ENCODE data around the gene PAPPA. TPM values are rescaled to one million over a fixed set of nuclear protein-coding genes. Genes with fewer than 3 reads are reported as not detected.

The PAPPA gene
- polyA plus RNA-seq, 1 of the 3 experiments (the other 2 are of a cell fraction), result 44.5 TPM

DNA sequence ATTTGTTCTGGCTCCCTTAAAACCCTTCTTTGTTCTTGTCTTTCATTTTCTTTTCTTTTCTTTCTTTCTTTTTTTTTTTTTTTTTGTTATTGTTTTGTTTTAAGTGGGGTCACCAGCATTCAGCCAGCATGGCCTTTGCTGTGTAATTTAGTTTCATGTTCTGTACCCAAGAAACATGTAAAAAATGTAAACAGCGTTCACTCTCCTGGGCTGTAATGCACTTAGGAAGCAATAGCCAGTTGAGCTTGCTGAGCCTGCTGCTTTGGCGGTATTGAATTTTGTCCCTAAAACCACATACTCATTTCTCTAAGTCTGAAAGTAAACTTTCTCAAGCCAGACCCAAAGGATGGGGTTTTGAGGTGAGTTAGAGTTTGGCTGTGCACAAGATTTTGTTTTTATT is 158.6 kb downstream of the PAPPA start (continued):
- TF ChIP-seq TEAD4 (IDR thresholded peaks at IDR 0.05; ENCODE audit: borderline replicate concordance, insufficient read depth) (no peak), ELF1 (IDR thresholded peaks at IDR 0.05) (no peak), GATA2 (CRISPR knock-in tag; IDR thresholded peaks at IDR 0.05) (no peak)

DNA sequence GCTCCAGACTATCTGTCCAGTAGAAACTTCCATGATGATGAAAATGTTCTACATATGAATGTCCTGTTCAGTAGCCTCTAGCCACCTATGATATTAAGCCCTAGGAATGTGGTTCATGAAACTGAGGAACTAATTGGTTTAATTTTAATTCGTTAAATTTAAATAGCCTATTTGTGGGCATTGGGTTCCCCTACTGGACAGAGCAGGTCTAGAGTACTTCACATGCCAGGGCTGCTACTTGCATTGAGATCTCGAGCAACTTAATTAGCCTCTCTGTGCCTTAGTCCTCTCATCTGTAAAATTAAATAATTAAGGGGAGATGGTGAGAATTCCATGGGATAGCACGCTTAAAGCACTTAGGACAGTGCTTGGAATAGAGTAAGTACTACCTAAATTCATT is 160.0 kb downstream of the PAPPA start:
- TF ChIP-seq MXI1 (IDR thresholded peaks at IDR 0.05; ENCODE audit: low read depth, low read length), result no peak
- TF ChIP-seq, protein P1, sequence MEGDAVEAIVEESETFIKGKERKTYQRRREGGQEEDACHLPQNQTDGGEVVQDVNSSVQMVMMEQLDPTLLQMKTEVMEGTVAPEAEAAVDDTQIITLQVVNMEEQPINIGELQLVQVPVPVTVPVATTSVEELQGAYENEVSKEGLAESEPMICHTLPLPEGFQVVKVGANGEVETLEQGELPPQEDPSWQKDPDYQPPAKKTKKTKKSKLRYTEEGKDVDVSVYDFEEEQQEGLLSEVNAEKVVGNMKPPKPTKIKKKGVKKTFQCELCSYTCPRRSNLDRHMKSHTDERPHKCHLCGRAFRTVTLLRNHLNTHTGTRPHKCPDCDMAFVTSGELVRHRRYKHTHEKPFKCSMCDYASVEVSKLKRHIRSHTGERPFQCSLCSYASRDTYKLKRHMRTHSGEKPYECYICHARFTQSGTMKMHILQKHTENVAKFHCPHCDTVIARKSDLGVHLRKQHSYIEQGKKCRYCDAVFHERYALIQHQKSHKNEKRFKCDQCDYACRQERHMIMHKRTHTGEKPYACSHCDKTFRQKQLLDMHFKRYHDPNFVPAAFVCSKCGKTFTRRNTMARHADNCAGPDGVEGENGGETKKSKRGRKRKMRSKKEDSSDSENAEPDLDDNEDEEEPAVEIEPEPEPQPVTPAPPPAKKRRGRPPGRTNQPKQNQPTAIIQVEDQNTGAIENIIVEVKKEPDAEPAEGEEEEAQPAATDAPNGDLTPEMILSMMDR (IDR thresholded peaks at IDR 0.05), result peak; percentile 41
- POLR2A ChIA-PET, result no interaction called here
- H3K79me2 ChIP-seq (ENCODE audit: insufficient read depth), result peaks cover 46% of the 10 kb centered on the region; the same call in 1 of the 2 replicates
- H2AFZ ChIP-seq (ENCODE audit: low read depth), result no peak overlapping the region
- no peaks in the 10 kb centered on the region for H3K9me2 ChIP-seq
- no peak overlapping the region for H3K9ac ChIP-seq
- CTCF ChIA-PET, result no interaction called here
- peaks cover 35 to 84% of the 10 kb centered on the region in 2 experiments for H3K36me3 ChIP-seq (replicated peaks in 1 of 2; ENCODE audit: control insufficient read depth in 1 of 2, insufficient read depth in 2 of 2, low read length in 1 of 2)
- no peak overlapping the region for H3K4me3 ChIP-seq (ENCODE audit: low read depth in 2 of 2, low read length in 1 of 2)
- no peaks in the 10 kb centered on the region for H3K9me3 ChIP-seq
- H3K4me1 ChIP-seq (ENCODE audit: control insufficient read depth in 1 of 2, insufficient read depth in 2 of 2, low read depth in 1 of 2, low read length in 1 of 2), result peaks cover 0 to under 1% of the 10 kb centered on the region in 2 experiments; a peak in 1 of 4 replicates
- peaks cover 7% of the 10 kb centered on the region for H4K20me1 ChIP-seq (ENCODE audit: insufficient read depth)
- no peak overlapping the region for H3K4me2 ChIP-seq
- H3K27ac ChIP-seq (ENCODE audit: low read depth in 2 of 2, low read length in 1 of 2), result no peak overlapping the region
- H3K27me3 ChIP-seq (ENCODE audit: insufficient read depth), result no peaks in the 10 kb centered on the region
- 91% methylated on average over 3 of the region's 3 CpGs for WGBS (ENCODE audit: low lambda C conversion rate)
- no peak for DNase-seq
- peaks cover 20% of the 10 kb centered on the region for H3F3A ChIP-seq (replicated peaks; ENCODE audit: insufficient read depth)

DNA sequence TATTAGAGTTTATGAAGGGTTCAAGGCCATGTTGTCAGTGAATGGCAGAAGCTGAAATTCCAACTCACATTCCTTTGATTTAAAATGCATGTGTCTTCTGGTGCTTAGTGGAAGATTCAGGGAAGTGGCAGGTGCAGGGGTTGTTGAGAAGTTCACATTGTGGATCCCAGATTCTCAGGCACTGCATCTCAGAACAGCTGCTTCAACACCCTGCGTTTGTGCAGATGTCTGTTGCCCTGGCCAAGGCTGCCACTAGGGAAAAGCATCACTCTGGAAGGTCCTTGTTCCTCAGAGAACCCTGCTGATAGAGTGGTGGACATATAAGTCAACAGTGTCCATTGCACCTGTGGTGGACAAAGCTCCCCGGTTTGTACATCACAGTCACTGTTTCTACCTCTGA is 162.7 kb downstream of the PAPPA start:
- no peak overlapping the region for H3K4me3 ChIP-seq (ENCODE audit: low read depth in 2 of 2, low read length in 1 of 2)
- peaks cover 35 to 68% of the 10 kb centered on the region in 2 experiments for H3K36me3 ChIP-seq (replicated peaks in 1 of 2; ENCODE audit: control insufficient read depth in 1 of 2, insufficient read depth in 2 of 2, low read length in 1 of 2)
- no peaks in the 10 kb centered on the region for H3K9me3 ChIP-seq
- no peak overlapping the region for H2AFZ ChIP-seq (ENCODE audit: low read depth)
- H3F3A ChIP-seq (replicated peaks; ENCODE audit: insufficient read depth), result peaks cover 11% of the 10 kb centered on the region
- DNase-seq, result no peak
- CTCF ChIA-PET, result interaction anchor here (1.0 to 1.3 kb wide), 3 partner anchors 18 to 723 kb away, joined by 3 read pairs; no protein-coding TSS in a partner anchor
- TF ChIP-seq, protein P1 (IDR thresholded peaks at IDR 0.05), result no peak
- POLR2A ChIA-PET, result no interaction called here
- H4K20me1 ChIP-seq (ENCODE audit: insufficient read depth), result peaks cover 25% of the 10 kb centered on the region
- peaks cover 4 to 10% of the 10 kb centered on the region in 2 experiments; a peak in 2 of 4 replicates for H3K4me1 ChIP-seq (ENCODE audit: control insufficient read depth in 1 of 2, insufficient read depth in 2 of 2, low read depth in 1 of 2, low read length in 1 of 2)
- no peaks in the 10 kb centered on the region for H3K9me2 ChIP-seq
- H3K9ac ChIP-seq, result no peak overlapping the region
- peaks cover 55% of the 10 kb centered on the region; the same call in 1 of the 2 replicates for H3K79me2 ChIP-seq (ENCODE audit: insufficient read depth)
- no peak overlapping the region for H3K4me2 ChIP-seq
- H3K27ac ChIP-seq (ENCODE audit: low read depth in 2 of 2, low read length in 1 of 2), result no peak overlapping the region
- no peaks in the 10 kb centered on the region for H3K27me3 ChIP-seq (ENCODE audit: insufficient read depth)
- WGBS (ENCODE audit: low lambda C conversion rate), result 100% methylated on average over 2 of the region's 2 CpGs
